ENCODE data around the gene OAS2. TPM values are rescaled to one million over a fixed set of nuclear protein-coding genes. Genes with fewer than 3 reads are reported as not detected.

Gene OAS2
- total and polyA plus RNA-seq, 2 of the 8 experiments (the other 6 are each of a cell fraction or from before 2014, with no cell fraction given): 0.06 TPM; not detected in 1

GRCh38 chr12:113021500-113021899, 43.2 kb downstream of the OAS2 start:
- H2BK5ac ChIP-seq (ENCODE audit: low read depth, low read length): no peak overlapping the region
- H3K4me2 ChIP-seq (ENCODE audit: insufficient read depth in 1 of 2, low read depth in 2 of 2, low read length in 2 of 2): no peak overlapping the region
- CTCF ChIA-PET (ENCODE audit: partially characterized antibody): interaction anchor here (0.8 to 8.9 kb wide), 8 partner anchors 8 to 41 kb away, joined by 3 to 59 read pairs (median 8); no protein-coding TSS in a partner anchor
- no peak overlapping the region for H3K18ac ChIP-seq (ENCODE audit: extremely low read depth, low read length)
- TF ChIP-seq SP1 (IDR thresholded peaks at IDR 0.05; ENCODE audit: low read depth, low read length): no peak
- TF ChIP-seq RAD21 (IDR thresholded peaks at IDR 0.05 in 1 of 2, conservative IDR thresholded peaks at IDR 0.05 in 1 of 2; ENCODE audit: low read depth in 2 of 2, low read length in 2 of 2): no peak
- no peak for TF ChIP-seq TCF12 (IDR thresholded peaks at IDR 0.05; ENCODE audit: low read depth, low read length)
- H3K79me2 ChIP-seq (ENCODE audit: control insufficient read depth in 1 of 2, insufficient read depth in 2 of 2, low read length in 2 of 2): no peaks in the 10 kb centered on the region
- H2BK20ac ChIP-seq (ENCODE audit: low read length): no peak overlapping the region
- POLR2A ChIA-PET (ENCODE audit: partially characterized antibody): no interaction called here
- no peak overlapping the region for H3K56ac ChIP-seq (replicated peaks; ENCODE audit: insufficient read length, low read depth, low read length)
- H4K91ac ChIP-seq (replicated peaks; ENCODE audit: insufficient read length, low read length): no peak overlapping the region
- H2BK120ac ChIP-seq (replicated peaks; ENCODE audit: low read depth, low read length): no peak overlapping the region
- H3K4me1 ChIP-seq (replicated peaks in 1 of 4; ENCODE audit: control insufficient read depth in 3 of 4, insufficient read depth in 4 of 4, low read length in 3 of 4): no peaks in the 10 kb centered on the region
- no peaks in the 10 kb centered on the region for H3K79me1 ChIP-seq (ENCODE audit: low read depth, low read length)
- no peak overlapping the region for H4K5ac ChIP-seq (ENCODE audit: insufficient read length, low read depth, low read length)
- WGBS, 2 experiments (ENCODE audit: extremely low coverage in 1 of 2, insufficient coverage in 1 of 2, insufficient read length in 1 of 2, insufficient replicate concordance in 2 of 2, low coverage in 1 of 2, low lambda C conversion rate in 2 of 2, missing lambda C conversion rate in 1 of 2): 100% methylated on average over 1 of the region's 1 CpG; no CpG with 5 or more reads in 1 of the 2 experiments
- no peaks in the 10 kb centered on the region for H3K23me2 ChIP-seq (ENCODE audit: low read depth, low read length)
- no peak overlapping the region for H3K4ac ChIP-seq (replicated peaks; ENCODE audit: insufficient read length, low read depth, low read length)
- H4K8ac ChIP-seq (ENCODE audit: extremely low read depth, insufficient read depth, low read length): no peak overlapping the region
- no peak overlapping the region for H3K23ac ChIP-seq (ENCODE audit: insufficient read length)
- no peak overlapping the region for H3K27ac ChIP-seq (ENCODE audit: low read depth, low read length)
- H2BK12ac ChIP-seq (ENCODE audit: low read depth, low read length): no peak overlapping the region
- H3K9ac ChIP-seq (replicated peaks in 1 of 4; ENCODE audit: extremely low read depth in 1 of 4, low read depth in 3 of 4, low read length in 3 of 4): no peak overlapping the region
- 0 out of 4 replicates have a peak, but pooled peaks cover 4 to 6% of the 10 kb centered on the region in 2 experiments for H3K9me3 ChIP-seq (ENCODE audit: insufficient read depth in 2 of 2, low read depth in 1 of 2, low read length in 1 of 2)
- no peak overlapping the region for H2AFZ ChIP-seq (ENCODE audit: low read length)
- H3K36me3 ChIP-seq (ENCODE audit: control insufficient read depth in 2 of 4, insufficient read depth in 4 of 4, low read length in 3 of 4): no peaks in the 10 kb centered on the region; a peak in 1 of 8 replicates
- no peaks in the 10 kb centered on the region; a peak in 1 of 7 replicates for H3K27me3 ChIP-seq (replicated peaks in 1 of 4; ENCODE audit: control insufficient read depth in 3 of 4, extremely low read depth in 1 of 4, insufficient read depth in 3 of 4, low read length in 3 of 4)
- no peak overlapping the region for H3K4me3 ChIP-seq (ENCODE audit: extremely low read depth in 1 of 4, insufficient read depth in 2 of 4, low read depth in 3 of 4, low read length in 4 of 4)
- no peak overlapping the region for H2BK15ac ChIP-seq (ENCODE audit: low read length)
- DNase-seq (ENCODE audit: low read depth in 1 of 2, low spot score in 2 of 2): no peak
- no peak overlapping the region for H3K14ac ChIP-seq (ENCODE audit: insufficient read length)
- no peaks in the 10 kb centered on the region for H4K20me1 ChIP-seq (replicated peaks in 1 of 2; ENCODE audit: control insufficient read depth in 1 of 2, insufficient read depth in 2 of 2, low read length in 2 of 2)
- no peak overlapping the region for H2AK5ac ChIP-seq (ENCODE audit: low read depth, low read length)
- no peak for FAIRE-seq
